NK-92 treated with Interleukin-12 subunit alpha and Interleukin-12 subunit beta, amount 100 ng/mL, for 24 hours (cell line): ENCODE measurements around the gene CST6.
"Not testable (repeated sequence)": the region's sequence is repeated elsewhere in the genome, so short reads cannot be mapped to it uniquely, and the experiment has no call there.

Experiments used
- DNase-seq: peaks from one replicate; lab custom pipeline; 2025; lab: John Stamatoyannopoulos, UW

The CST6 gene

DNA sequence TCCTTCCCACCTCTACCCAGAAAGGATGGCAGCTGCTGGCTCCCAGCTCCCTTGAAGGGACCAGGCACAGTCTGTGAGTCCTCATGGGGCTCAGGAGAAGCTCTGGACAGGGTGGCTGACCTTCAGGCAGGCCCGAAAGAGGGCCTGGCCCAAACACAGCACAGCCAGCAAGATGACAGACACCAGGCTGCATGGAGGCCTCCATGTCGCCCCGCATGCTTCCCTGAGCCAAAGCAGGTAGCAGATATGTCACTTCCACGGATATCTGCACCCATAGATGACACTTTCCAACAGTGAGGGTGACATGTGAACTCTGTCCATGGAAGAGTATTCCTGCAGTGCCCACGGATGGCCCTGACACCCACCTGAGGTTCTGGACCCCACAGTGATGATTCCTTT is 28.2 kb upstream of the CST6 start:
- no peak for DNase-seq

- DNase-seq, result no peak
These were observed 24.5 kb upstream of the CST6 start for GRCh38 chr11:65987336-65987735.

- DNase-seq, result peak; percentile 74
These were observed 22.8 kb upstream of the CST6 start for GRCh38 chr11:65988791-65989592.

GRCh38 chr11:65992056-65992455 is 19.8 kb upstream of the CST6 start:
- DNase-seq, result no peak

DNA sequence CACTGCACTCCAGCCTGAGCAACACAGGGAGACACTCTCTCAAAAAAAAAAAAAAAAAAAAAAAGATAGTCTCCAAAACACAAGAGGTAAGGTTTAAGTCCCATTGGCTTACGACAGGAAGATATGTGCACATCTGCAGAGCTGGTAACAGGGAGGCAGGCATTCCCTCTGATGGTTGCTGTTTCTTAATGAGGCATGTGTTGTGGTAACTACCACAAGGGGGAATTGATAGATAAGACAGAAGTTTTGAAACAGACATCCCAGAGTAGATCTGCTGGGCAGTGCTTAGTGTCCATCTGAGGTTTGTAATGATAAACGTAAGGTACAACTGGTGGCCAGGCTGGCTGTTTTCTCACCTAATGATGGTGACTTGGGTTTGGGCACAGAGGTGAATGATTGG is 14.5 kb upstream of the CST6 start:
- DNase-seq, result no peak

GRCh38 chr11:66001942-66002647 is 9.7 kb upstream of the CST6 start, which contains the start of the genes BANF1 and EIF1AD:
TSS of gene BANF1 (plus strand) at chr11:66002503. CDS start at chr11:66003251, 748 bp downstream.
TSS of gene EIF1AD (minus strand) at chr11:66002157. CDS start at chr11:66000389, 1,768 bp downstream.
- DNase-seq, result peak; percentile 88

DNA sequence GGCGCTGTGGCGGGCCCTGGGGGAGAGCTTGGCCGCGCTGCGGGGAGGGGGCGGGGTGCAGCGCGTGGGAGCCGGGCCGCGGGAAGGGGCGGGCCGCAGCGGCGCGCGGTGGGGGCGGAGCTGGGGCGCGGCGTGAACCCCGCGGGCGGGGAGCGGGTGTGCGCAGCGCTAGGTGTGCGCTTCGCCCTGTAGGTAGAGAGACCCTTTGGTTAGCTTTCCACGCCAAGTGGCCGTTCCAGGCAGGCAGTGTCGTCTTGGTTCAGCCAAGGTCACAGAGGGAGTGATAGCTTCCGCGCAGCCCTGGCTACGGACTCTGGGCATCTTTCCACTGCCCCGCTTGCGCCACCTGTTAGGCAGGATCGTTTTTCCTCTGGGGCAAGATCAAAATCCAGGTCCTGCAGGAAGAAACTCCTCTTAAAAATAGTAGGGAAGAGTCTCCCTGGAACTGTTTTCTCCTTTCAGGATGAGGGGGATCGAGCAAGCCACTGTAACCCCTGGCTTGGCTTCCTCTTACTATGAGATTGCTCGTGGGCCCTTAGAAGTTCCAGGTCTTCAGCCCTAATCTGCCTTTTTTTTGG is 9.1 kb upstream of the CST6 start:
- no peak for DNase-seq

- DNase-seq, result no peak
These were observed 8.5 kb upstream of the CST6 start for GRCh38 chr11:66003291-66003690.

DNA sequence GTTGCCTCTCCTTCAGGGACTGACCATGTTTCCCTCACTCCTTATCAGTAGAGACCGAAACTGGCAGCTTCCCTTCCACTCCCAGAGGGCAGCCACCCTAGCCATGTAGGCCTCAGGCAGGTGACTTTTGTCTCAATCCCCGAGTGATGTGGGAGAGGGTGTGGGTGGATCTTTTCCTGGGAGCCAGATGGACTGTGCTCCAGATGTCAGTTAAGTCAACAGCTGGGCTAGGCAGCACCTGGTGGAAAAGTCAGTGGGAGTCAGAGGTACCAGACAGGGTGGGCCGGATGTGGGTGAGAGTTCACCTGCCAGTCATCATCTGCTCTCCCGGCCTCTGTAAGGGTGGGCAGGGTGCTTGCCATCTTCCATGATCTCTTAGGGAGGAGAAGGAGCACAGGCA is 7.6 kb upstream of the CST6 start:
- DNase-seq, result no peak

DNA sequence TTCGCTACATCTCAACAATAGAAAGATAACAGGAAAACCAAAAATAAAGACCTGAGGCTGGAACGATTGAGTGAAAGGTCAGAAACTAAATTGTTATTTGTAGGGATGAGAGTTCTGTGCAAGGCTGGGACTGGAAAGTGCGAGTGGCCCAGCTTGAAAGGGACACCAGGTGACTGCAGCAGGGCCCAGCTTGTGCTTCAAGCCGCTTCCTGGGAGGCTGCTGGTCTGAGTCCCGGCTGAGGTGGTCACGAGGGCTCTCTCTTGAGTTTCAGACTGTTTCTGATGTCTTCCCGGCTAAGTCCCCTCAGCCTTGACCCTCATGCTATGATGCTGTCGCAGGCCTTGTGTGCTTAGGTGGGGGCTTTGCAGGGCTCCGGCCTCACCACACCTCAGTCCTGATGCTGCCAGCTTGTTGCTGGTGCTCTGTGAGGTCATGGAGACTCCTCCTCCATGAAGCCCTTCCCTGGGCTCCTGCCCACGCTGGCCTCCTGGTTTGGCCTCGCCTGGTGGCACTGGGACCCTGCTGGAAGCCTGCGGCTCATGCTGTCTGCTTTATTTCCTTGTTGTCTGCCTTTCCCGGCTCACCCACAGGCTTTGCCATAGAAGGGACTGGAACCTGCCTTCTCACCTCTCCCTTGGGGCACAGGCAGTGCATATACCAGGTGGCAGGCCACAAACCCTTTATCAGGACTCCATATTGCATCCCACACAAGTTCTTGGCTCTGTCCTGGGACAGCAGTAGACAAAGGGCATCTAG is 5.5 kb upstream of the CST6 start:
- no peak for DNase-seq

- no peak for DNase-seq
These were observed 5.0 kb upstream of the CST6 start for GRCh38 chr11:66006891-66007176.

DNA sequence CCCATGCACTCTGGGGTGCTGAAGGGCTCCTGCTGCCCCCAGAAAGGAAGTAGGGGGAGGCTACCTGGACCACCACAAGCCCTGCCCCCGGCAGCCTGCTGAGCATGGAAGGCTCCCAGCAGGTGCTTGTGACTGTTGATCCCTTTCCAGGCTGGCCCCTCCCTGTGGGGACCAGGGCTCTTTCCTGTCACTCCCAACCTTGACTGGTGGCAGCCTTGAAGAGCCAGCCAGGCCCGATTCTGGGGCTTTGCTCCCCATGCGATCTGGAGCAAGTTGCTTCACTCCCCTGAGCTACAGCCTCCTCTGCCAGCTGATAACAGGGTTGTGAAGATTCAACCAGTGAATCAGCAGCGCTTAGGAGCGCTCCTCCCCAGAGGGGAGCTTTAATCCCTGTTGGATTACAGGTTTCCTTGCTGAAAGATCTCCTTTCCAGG is 4.6 kb upstream of the CST6 start:
- DNase-seq, result no peak

GRCh38 chr11:66008095-66008467 is 3.7 kb upstream of the CST6 start:
- no peak for DNase-seq

- no peak for DNase-seq
These were observed 3.2 kb upstream of the CST6 start for GRCh38 chr11:66008468-66009101.

GRCh38 chr11:66010036-66010435 is 1.8 kb upstream of the CST6 start:
- DNase-seq, result not testable (repeated sequence)

DNA sequence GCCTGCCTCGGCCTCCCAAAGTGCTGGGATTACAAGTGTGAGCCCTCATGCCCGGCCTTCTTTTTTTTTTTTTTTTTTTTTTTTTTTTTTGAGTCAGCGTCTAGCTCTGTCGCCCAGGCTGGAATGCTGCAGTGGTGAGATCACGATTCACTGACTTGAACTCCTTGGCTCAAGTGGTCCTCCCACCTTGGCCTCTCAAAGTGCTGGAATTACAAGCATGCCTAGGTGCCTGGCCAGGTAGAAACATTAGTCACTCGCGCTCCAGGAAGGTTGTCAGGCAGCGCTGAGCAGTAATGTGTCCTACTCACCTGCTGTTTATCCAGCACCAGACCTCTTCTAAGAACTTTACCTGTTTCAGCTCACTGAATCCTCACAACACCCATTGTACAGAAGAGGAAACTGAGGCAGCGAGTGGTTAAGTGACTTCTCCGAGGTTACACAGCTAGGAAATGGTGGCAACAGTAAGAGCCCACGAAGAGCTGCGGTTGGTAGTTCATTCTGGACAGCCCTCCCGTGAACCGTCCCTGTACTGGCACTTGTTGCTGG is 496 bp upstream of the CST6 start:
- DNase-seq, result no peak

GRCh38 chr11:66012371-66012945 is 650 bp downstream of the CST6 start:
- DNase-seq, result no peak

DNA sequence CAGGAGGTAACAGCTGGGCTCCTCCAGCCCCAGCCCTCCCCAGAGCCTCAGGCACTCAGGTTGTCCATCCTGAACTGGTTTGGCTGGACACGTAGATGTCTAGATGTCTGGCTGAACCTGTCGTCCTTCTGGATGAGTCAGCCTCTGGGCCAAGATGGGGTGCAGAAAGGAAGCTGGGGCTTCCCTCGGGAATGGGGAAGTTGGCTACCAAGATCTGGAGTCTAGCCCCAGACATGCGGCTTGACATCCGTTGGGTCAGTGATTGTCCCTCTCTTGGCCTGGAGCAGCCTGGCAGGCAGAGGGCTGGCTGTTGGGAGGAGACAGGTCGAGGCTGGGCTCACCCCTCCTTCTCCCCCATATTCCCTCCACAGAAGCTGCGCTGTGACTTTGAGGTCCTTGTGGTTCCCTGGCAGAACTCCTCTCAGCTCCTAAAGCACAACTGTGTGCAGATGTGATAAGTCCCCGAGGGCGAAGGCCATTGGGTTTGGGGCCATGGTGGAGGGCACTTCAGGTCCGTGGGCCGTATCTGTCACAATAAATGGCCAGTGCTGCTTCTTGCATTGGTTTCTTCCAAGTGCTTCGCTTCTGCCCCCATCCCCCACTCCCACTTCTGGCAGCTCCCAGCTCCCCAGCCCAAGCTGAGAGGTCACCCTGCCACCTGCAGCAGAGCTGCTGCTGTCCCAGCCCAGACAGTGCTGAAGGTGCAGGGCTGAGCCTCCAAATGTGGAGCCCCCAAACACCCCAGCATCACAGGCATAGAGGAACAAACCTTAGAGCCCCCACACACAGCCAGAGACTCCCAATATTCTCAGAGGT is 1.3 kb downstream of the CST6 start:
- no peak for DNase-seq

DNA sequence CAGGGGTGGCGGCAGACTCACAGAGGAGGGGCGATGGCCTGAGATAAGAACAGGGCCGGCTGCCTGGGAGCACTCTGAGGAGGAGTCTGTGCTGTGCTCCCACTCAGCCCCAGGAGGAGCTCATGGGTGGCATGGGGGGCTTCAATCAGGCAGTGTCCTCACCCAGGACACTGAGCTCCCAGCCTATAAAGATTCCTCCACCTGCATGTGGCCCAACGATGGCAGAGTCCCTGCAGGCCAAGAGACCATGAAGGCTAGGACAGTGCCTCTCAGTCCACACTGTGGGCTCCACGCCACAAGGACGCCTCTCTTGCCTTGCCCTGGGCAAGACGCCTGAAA is 1.9 kb downstream of the CST6 start:
- DNase-seq, result no peak

DNA sequence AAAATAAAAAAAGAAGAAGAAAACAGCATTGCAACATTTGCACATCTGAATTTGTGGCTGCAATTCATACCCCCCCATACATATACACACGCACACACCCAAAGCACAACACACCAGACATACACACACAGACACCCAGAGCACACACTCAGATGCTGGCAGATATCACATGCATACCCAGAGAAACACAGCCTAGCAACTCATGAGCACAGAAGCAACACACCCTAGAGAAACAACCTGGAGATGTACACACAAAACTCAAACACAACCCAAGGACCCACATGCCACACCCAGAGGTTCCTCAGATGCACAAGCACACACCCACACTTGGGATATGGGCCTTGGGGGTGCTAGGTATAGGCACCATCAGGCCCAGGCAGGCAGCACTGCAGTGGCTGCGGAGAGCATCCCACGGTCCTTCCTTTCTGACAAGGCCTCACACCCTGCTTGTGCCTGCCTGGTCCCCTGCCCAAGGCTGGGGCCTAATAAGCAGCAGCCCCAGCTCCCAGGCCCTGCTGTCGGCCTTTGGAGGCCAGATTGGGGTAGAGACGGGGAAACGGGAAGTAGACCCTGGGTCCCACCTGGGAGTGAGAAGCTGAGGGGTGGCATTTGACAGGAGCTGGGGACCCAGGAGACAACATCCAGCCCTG is 3.1 kb downstream of the CST6 start:
- no peak for DNase-seq
